Caco-2 (cell line): Measurements from ENCODE around the gene GAS2L1. TPM values are rescaled to one million over a fixed set of nuclear protein-coding genes. Genes with fewer than 3 reads are reported as not detected.

Experiments used
- BruUV-seq: library from RNA; stranded (reverse); fragments of 400-500 nt; replicated peaks from 2 replicates; lab custom pipeline; 2021; lab: Mats Ljungman, UMichigan
- CTCF ChIA-PET: fragments of 300-600 bp; sonication (Branson Sonifier 250); formaldehyde crosslinking; loops from one replicate; lab custom pipeline; 2022; ENCODE audit warnings: antibody characterized with exemption; lab: Charles Lee
- POLR2A ChIA-PET: fragments of 300-600 bp; sonication (Branson Sonifier 250); formaldehyde crosslinking; loops from one replicate; lab custom pipeline; 2022; ENCODE audit warnings: antibody characterized with exemption; lab: Charles Lee
- DNase-seq, 2 experiments: peaks; one replicate each; pipeline versions ENCODE4 v3.0.0 to v3.0.0-alpha.2; 2020 to 2022
- H3K27me3 ChIP-seq: replicated peaks from 2 replicates; pipeline ENCODE4 v1.6.0; 2011; ENCODE audit warnings: low read length; ENCODE audit not compliant: control insufficient read depth, insufficient read depth
- H3K36me3 ChIP-seq: 2 replicates; pipeline ENCODE4 v1.5.1; 2011; ENCODE audit warnings: low read length; ENCODE audit not compliant: control insufficient read depth, insufficient read depth
- H3K4me1 ChIP-seq: fragments of 250-450 bp; sonication (Bioruptor Pico); 2 replicates; pipeline ENCODE4 v1.5.1; 2020; ENCODE audit warnings: mild to moderate bottlenecking
- H3K4me3 ChIP-seq: 2 replicates; pipeline ENCODE4 v1.5.1; 2011; ENCODE audit warnings: low read depth, mild to moderate bottlenecking, control low read depth, low read length
- H3K9me3 ChIP-seq: fragments of 250-450 bp; sonication (Bioruptor Pico); 2 replicates; pipeline ENCODE4 v1.5.1; 2020; ENCODE audit warnings: mild to moderate bottlenecking, moderate library complexity
- H3K27ac Mint-ChIP-seq: one replicate; pipeline ENCODE4 v1.8.0; 2022; ENCODE audit warnings: mixed read lengths; ENCODE audit not compliant: unreplicated experiment
- H3K27me3 Mint-ChIP-seq: one replicate; pipeline ENCODE4 v1.8.0; 2022; ENCODE audit warnings: mixed read lengths; ENCODE audit not compliant: insufficient read depth, unreplicated experiment
- H3K36me3 Mint-ChIP-seq: one replicate; pipeline ENCODE4 v1.8.0; 2022; ENCODE audit warnings: mild to moderate bottlenecking, mixed read lengths; ENCODE audit not compliant: insufficient read depth, unreplicated experiment
- H3K4me1 Mint-ChIP-seq: one replicate; pipeline ENCODE4 v1.8.0; 2022; ENCODE audit warnings: low read depth, mixed read lengths; ENCODE audit not compliant: unreplicated experiment
- H3K4me3 Mint-ChIP-seq: one replicate; pipeline ENCODE4 v1.8.0; 2022; ENCODE audit warnings: mild to moderate bottlenecking, moderate library complexity, mixed read lengths; ENCODE audit not compliant: unreplicated experiment
- H3K9me3 Mint-ChIP-seq: one replicate; pipeline ENCODE4 v1.8.0; 2022; ENCODE audit warnings: mixed read lengths; ENCODE audit not compliant: unreplicated experiment
- CTCF ChIP-seq, 2 experiments: fragments of 200-600 bp in 1 of 2; IDR thresholded peaks; 1 replicate in 1 of 2; 2 replicates in 1 of 2; pipeline versions ENCODE4 v1.5.1 to v1.8.0; 2011 to 2022; ENCODE audit warnings: antibody characterized with exemption in 1 of 2, control low read depth in 1 of 2, inconsistent platforms in 1 of 2, low read depth in 1 of 2, low read length in 1 of 2, mild to moderate bottlenecking in 1 of 2, moderate library complexity in 1 of 2; ENCODE audit not compliant: insufficient read depth in 1 of 2, severe bottlenecking in 1 of 2, unreplicated experiment in 1 of 2
- intact Hi-C: fragments of 100-400 bp; cut with micrococcal nuclease; formaldehyde crosslinking; loops from one replicate; pipeline ENCODE4 v1.10.0; 2022; ENCODE audit not compliant: unreplicated experiment
- total RNA-seq: library from RNA; stranded (reverse); gene quantifications from 2 replicates; pipeline ENCODE4 v1.2.3, GENCODE V29; 2022

Gene GAS2L1
- total RNA-seq, 1 experiment from 2014 or later = 20.4 TPM

- no peak for DNase-seq
- peaks cover 1% of the 10 kb centered on the region for H3K36me3 ChIP-seq
- H3K9me3 ChIP-seq = no peaks in the 10 kb centered on the region
- no peaks in the 10 kb centered on the region for H3K27me3 Mint-ChIP-seq
- H3K36me3 Mint-ChIP-seq = peaks cover 48% of the 10 kb centered on the region
- no peaks in the 10 kb centered on the region for H3K9me3 Mint-ChIP-seq
- TF ChIP-seq CTCF (IDR thresholded peaks at IDR 0.05; ENCODE audit: insufficient read depth in 1 of 2, low read depth in 1 of 2, low read length in 1 of 2, severe bottlenecking in 1 of 2, unreplicated experiment in 1 of 2) = no peak
- no peaks in the 10 kb centered on the region for H3K4me1 Mint-ChIP-seq
- intact Hi-C loops = no loop called here
- no TSS peak for BruUV-seq
- H3K4me3 ChIP-seq = no peak overlapping the region
- no peak overlapping the region for H3K4me3 Mint-ChIP-seq
- H3K27me3 ChIP-seq = no peaks in the 10 kb centered on the region
- CTCF ChIA-PET = interaction anchor here (0.5 kb wide), 1 partner anchor 32 kb away, joined by 4 read pairs; no protein-coding TSS in a partner anchor
- H3K27ac Mint-ChIP-seq = no peak overlapping the region
- POLR2A ChIA-PET = no interaction called here
- no peaks in the 10 kb centered on the region for H3K4me1 ChIP-seq
Measured at GRCh38 chr22:29336751-29337490, 30.5 kb downstream of the GAS2L1 start.

- H3K4me1 ChIP-seq = peaks cover 6% of the 10 kb centered on the region; the same call in 1 of the 2 replicates
- no peak overlapping the region for H3K4me3 Mint-ChIP-seq
- ChIA-PET CTCF (no interaction called here), POLR2A (no interaction called here)
- peaks cover 1% of the 10 kb centered on the region for H3K36me3 ChIP-seq
- H3K4me1 Mint-ChIP-seq = peaks cover 4% of the 10 kb centered on the region
- TF ChIP-seq CTCF (IDR thresholded peaks at IDR 0.05; ENCODE audit: insufficient read depth in 1 of 2, low read depth in 1 of 2, low read length in 1 of 2, severe bottlenecking in 1 of 2, unreplicated experiment in 1 of 2) = no peak
- no peaks in the 10 kb centered on the region for H3K27me3 Mint-ChIP-seq
- no peaks in the 10 kb centered on the region for H3K27me3 ChIP-seq
- H3K4me3 ChIP-seq = no peak overlapping the region
- no peaks in the 10 kb centered on the region for H3K9me3 ChIP-seq
- no peak for DNase-seq
- intact Hi-C loops = no loop called here
- no peak overlapping the region for H3K27ac Mint-ChIP-seq
- BruUV-seq = no TSS peak
- no peaks in the 10 kb centered on the region for H3K9me3 Mint-ChIP-seq
- H3K36me3 Mint-ChIP-seq = peaks cover 46% of the 10 kb centered on the region
Measured at GRCh38 chr22:29337631-29338284, 31.3 kb downstream of the GAS2L1 start.

GRCh38 chr22:29338398-29338797 lies 31.9 kb downstream of the GAS2L1 start:
- ChIA-PET POLR2A (no interaction called here), CTCF (no interaction called here)
- no peaks in the 10 kb centered on the region for H3K9me3 Mint-ChIP-seq
- no TSS peak for BruUV-seq
- H3K27me3 ChIP-seq = no peaks in the 10 kb centered on the region
- no peak overlapping the region for H3K4me3 Mint-ChIP-seq
- H3K27me3 Mint-ChIP-seq = no peaks in the 10 kb centered on the region
- no peak for TF ChIP-seq CTCF (IDR thresholded peaks at IDR 0.05; ENCODE audit: insufficient read depth in 1 of 2, low read depth in 1 of 2, low read length in 1 of 2, severe bottlenecking in 1 of 2, unreplicated experiment in 1 of 2)
- peaks cover 48% of the 10 kb centered on the region for H3K36me3 Mint-ChIP-seq
- peaks cover 1% of the 10 kb centered on the region for H3K36me3 ChIP-seq
- intact Hi-C loops = no loop called here
- H3K4me1 Mint-ChIP-seq = peaks cover 8% of the 10 kb centered on the region
- peak overlapping the region; percentile 40 for H3K27ac Mint-ChIP-seq
- H3K9me3 ChIP-seq = no peaks in the 10 kb centered on the region
- H3K4me1 ChIP-seq = peaks cover 6% of the 10 kb centered on the region; the same call in 1 of the 2 replicates
- no peak overlapping the region for H3K4me3 ChIP-seq
- DNase-seq = no peak
